IMR-90 (cell line): ENCODE data around the gene AKT2. TPM values are rescaled to one million over a fixed set of nuclear protein-coding genes. Genes with fewer than 3 reads are reported as not detected.

ENCODE experiments used
- ATAC-seq: fragments of 200-7000 bp; cut with Tn5 transposase; 2 replicates; pipeline ENCODE4 v1.9.1; 2020; ENCODE audit warnings: low read depth, mild to moderate bottlenecking, moderate library complexity
- BruUV-seq: library from RNA; stranded (reverse); fragments of 400-500 nt; replicated peaks from 2 replicates; lab custom pipeline; 2021; lab: Mats Ljungman, UMichigan
- CTCF ChIA-PET: fragments of 300-600 bp; formaldehyde crosslinking; extraction: SDS; loops from one replicate; lab custom pipeline; 2021; ENCODE audit warnings: antibody characterized with exemption; lab: Yijun Ruan, JAX
- POLR2A ChIA-PET: fragments of 300-600 bp; sonication (Branson Sonifier 250); formaldehyde crosslinking; loops from one replicate; lab custom pipeline; 2022; ENCODE audit warnings: antibody characterized with exemption; ENCODE audit not compliant: unreplicated experiment; lab: Charles Lee
- DNase-seq: peaks from one replicate; pipeline ENCODE4 v3.0.0; 2013
- H2AFZ ChIP-seq: replicated peaks from 2 replicates; pipeline ENCODE3; 2013; ENCODE audit warnings: low read length, mild to moderate bottlenecking; ENCODE audit not compliant: poor library complexity
- H2AK5ac ChIP-seq: 2 replicates; pipeline ENCODE4 v1.6.1; 2013; ENCODE audit warnings: low read depth, low read length, inconsistent platforms
- H2AK9ac ChIP-seq: replicated peaks from 2 replicates; pipeline ENCODE3; 2013; ENCODE audit warnings: mild to moderate bottlenecking, low read depth, low read length, moderate library complexity; ENCODE audit not compliant: poor library complexity
- H2BK120ac ChIP-seq: 2 replicates; pipeline ENCODE4 v1.6.1; 2013; ENCODE audit warnings: low read depth, low read length, inconsistent platforms
- H2BK15ac ChIP-seq: 3 replicates; pipeline ENCODE4 v1.6.1; 2013; ENCODE audit warnings: low read depth, low read length, inconsistent platforms
- H2BK20ac ChIP-seq: 2 replicates; pipeline ENCODE4 v1.6.1; 2013; ENCODE audit warnings: low read depth, mild to moderate bottlenecking, inconsistent platforms, low read length, moderate library complexity
- H2BK5ac ChIP-seq: 2 replicates; pipeline ENCODE4 v1.6.1; 2013; ENCODE audit warnings: mild to moderate bottlenecking, low read depth, low read length, inconsistent platforms; ENCODE audit not compliant: poor library complexity, severe bottlenecking
- H3K14ac ChIP-seq: replicated peaks from 2 replicates; pipeline ENCODE4 v1.6.1; 2013; ENCODE audit warnings: low read depth, low read length, inconsistent platforms
- H3K18ac ChIP-seq: 2 replicates; pipeline ENCODE4 v1.6.1; 2013; ENCODE audit warnings: low read depth, low read length, control low read depth
- H3K23ac ChIP-seq: 2 replicates; pipeline ENCODE4 v1.6.1; 2013; ENCODE audit warnings: low read depth, low read length, inconsistent platforms
- H3K27ac ChIP-seq: 2 replicates; pipeline ENCODE4 v1.5.1; 2013; ENCODE audit warnings: mild to moderate bottlenecking, control low read depth, low read length; ENCODE audit not compliant: insufficient read depth
- H3K27me3 ChIP-seq: 2 replicates; pipeline ENCODE4 v1.6.1; 2013; ENCODE audit warnings: low read length; ENCODE audit not compliant: control insufficient read depth, insufficient read depth
- H3K36me3 ChIP-seq: 2 replicates; pipeline ENCODE4 v1.6.1; 2013; ENCODE audit warnings: low read length, mixed read lengths; ENCODE audit not compliant: control insufficient read depth, insufficient read depth
- H3K4ac ChIP-seq: 2 replicates; pipeline ENCODE4 v1.6.1; 2013; ENCODE audit warnings: low read depth, low read length, inconsistent platforms
- H3K4me1 ChIP-seq: 2 replicates; pipeline ENCODE4 v1.6.1; 2013; ENCODE audit warnings: low read length, mixed read lengths; ENCODE audit not compliant: control insufficient read depth, insufficient read depth
- H3K4me2 ChIP-seq: 2 replicates; pipeline ENCODE4 v1.6.1; 2013; ENCODE audit warnings: low read depth, mild to moderate bottlenecking, control low read depth, low read length, moderate library complexity
- H3K4me3 ChIP-seq: 2 replicates; pipeline ENCODE4 v1.5.1; 2013; ENCODE audit warnings: low read depth, mild to moderate bottlenecking, control low read depth, low read length, moderate library complexity; ENCODE audit not compliant: insufficient read depth
- H3K56ac ChIP-seq: 2 replicates; pipeline ENCODE4 v1.6.1; 2013; ENCODE audit warnings: low read length, inconsistent platforms; ENCODE audit not compliant: insufficient read depth; ENCODE audit errors: extremely low read depth
- H3K79me1 ChIP-seq, 2 experiments: 2 replicates each; pipeline ENCODE4 v1.6.1; 2013; ENCODE audit warnings: low read length in 2 of 2, inconsistent platforms in 1 of 2, low read depth in 1 of 2
- H3K9ac ChIP-seq: 2 replicates; pipeline ENCODE4 v1.6.1; 2013; ENCODE audit warnings: low read depth, low read length, control low read depth
- H3K9me1 ChIP-seq: 2 replicates; pipeline ENCODE4 v1.6.1; 2013; ENCODE audit warnings: low read length, inconsistent platforms; ENCODE audit not compliant: insufficient read depth
- H3K9me3 ChIP-seq: 2 replicates; pipeline ENCODE4 v1.6.1; 2013; ENCODE audit warnings: low read length; ENCODE audit not compliant: control insufficient read depth, insufficient read depth
- H4K20me1 ChIP-seq: 2 replicates; pipeline ENCODE4 v1.6.1; 2013; ENCODE audit warnings: low read length, inconsistent platforms; ENCODE audit not compliant: insufficient read depth
- H4K5ac ChIP-seq: 2 replicates; pipeline ENCODE4 v1.6.1; 2013; ENCODE audit warnings: mild to moderate bottlenecking, low read depth, low read length, control low read depth
- H4K8ac ChIP-seq, 2 experiments: 2 replicates each; pipeline ENCODE4 v1.6.1; 2013; ENCODE audit warnings: low read depth in 2 of 2, low read length in 2 of 2, control low read depth in 1 of 2, inconsistent platforms in 1 of 2
- H4K91ac ChIP-seq: 2 replicates; pipeline ENCODE4 v1.6.1; 2013; ENCODE audit warnings: low read depth, low read length, inconsistent platforms; ENCODE audit not compliant: insufficient read depth
- BHLHE40 ChIP-seq: fragments of 150-350 bp; IDR thresholded peaks from 2 replicates; pipeline ENCODE4 v1.6.1; 2016; ENCODE audit warnings: mild to moderate bottlenecking, low read depth, low read length
- CEBPB ChIP-seq: IDR thresholded peaks from 2 replicates; pipeline ENCODE4 v1.6.1; 2012; ENCODE audit warnings: low read depth, low read length, improper control_type of control experiment
- CHD1 ChIP-seq: IDR thresholded peaks from 2 replicates; pipeline ENCODE4 v1.6.1; 2012; ENCODE audit warnings: low read depth, low read length, improper control_type of control experiment
- MAFK ChIP-seq: IDR thresholded peaks from 2 replicates; pipeline ENCODE4 v1.6.1; 2012; ENCODE audit warnings: low read depth, low read length, improper control_type of control experiment
- NFE2L2 ChIP-seq: fragments of 150-350 bp; IDR thresholded peaks from 2 replicates; pipeline ENCODE4 v1.6.1; 2016; ENCODE audit warnings: low read depth, mild to moderate bottlenecking, low read length
- POLR2A ChIP-seq: IDR thresholded peaks from 2 replicates; pipeline ENCODE4 v1.6.1; 2012; ENCODE audit warnings: mild to moderate bottlenecking, low read depth, low read length
- RCOR1 ChIP-seq: IDR thresholded peaks from 2 replicates; pipeline ENCODE4 v1.6.1; 2012; ENCODE audit warnings: mild to moderate bottlenecking, low read length, improper control_type of control experiment; ENCODE audit not compliant: insufficient replicate concordance
- RFX5 ChIP-seq: IDR thresholded peaks from 2 replicates; pipeline ENCODE4 v1.8.0; 2012; ENCODE audit warnings: low read depth, mild to moderate bottlenecking, low read length, moderate library complexity
- USF2 ChIP-seq: fragments of 150-350 bp; IDR thresholded peaks from 2 replicates; pipeline ENCODE4 v1.6.1; 2017; ENCODE audit warnings: mild to moderate bottlenecking, antibody characterized with exemption, low read length, low read depth
- WGBS, 2 experiments: methylation state at CpG; one replicate each; pipeline versions ENCODE4 v1.1.5 to v1.1.7; 2013; ENCODE audit warnings: missing lambda C conversion rate in 2 of 2; ENCODE audit not compliant: insufficient read length in 1 of 2; ENCODE audit errors: extremely low coverage in 2 of 2; 5-methylcytosine and 5-hydroxymethylcytosine counted together
- dilution Hi-C: fragments of 300-500 bp; cut with HindIII; formaldehyde crosslinking; loops from one replicate; pipeline ENCODE4 v1.14.3; 2018; ENCODE audit warnings: low sequenced_read_pairs; ENCODE audit not compliant: unreplicated experiment
- in situ Hi-C: fragments of 300-500 bp; cut with MboI; formaldehyde crosslinking; loops from 3 replicates; pipeline ENCODE4 v1.14.3; 2019; ENCODE audit warnings: low sequenced_read_pairs, inconsistent platforms, mixed read lengths
- intact Hi-C: fragments of 100-400 bp; cut with micrococcal nuclease; formaldehyde crosslinking; loops from 2 replicates; pipeline ENCODE4 v1.10.0; 2022
- polyA plus RNA-seq, 3 experiments: library from polyadenylated mRNA; depleted of rRNA; stranded (reverse); fragments of >200 nt; gene quantifications; 2 replicates each; pipeline ENCODE4 v1.2.3, GENCODE V29; 2012; ENCODE audit warnings: low replicate concordance in 1 of 3
- total RNA-seq: library from RNA; depleted of rRNA; stranded (reverse); fragments of >200 nt; gene quantifications from 2 replicates; pipeline ENCODE4 v1.2.3, GENCODE V29; 2012
- TF ChIP-seq, protein P1 (sequence below): conservative IDR thresholded peaks from 2 replicates; pipeline ENCODE4 v1.5.1; 2012; ENCODE audit warnings: mild to moderate bottlenecking, low read depth, low read length, improper control_type of control experiment

Gene AKT2
- total and polyA plus RNA-seq, 2 of the 4 experiments (the other 2 are of a cell fraction), result 61.5 to 104 TPM

DNA sequence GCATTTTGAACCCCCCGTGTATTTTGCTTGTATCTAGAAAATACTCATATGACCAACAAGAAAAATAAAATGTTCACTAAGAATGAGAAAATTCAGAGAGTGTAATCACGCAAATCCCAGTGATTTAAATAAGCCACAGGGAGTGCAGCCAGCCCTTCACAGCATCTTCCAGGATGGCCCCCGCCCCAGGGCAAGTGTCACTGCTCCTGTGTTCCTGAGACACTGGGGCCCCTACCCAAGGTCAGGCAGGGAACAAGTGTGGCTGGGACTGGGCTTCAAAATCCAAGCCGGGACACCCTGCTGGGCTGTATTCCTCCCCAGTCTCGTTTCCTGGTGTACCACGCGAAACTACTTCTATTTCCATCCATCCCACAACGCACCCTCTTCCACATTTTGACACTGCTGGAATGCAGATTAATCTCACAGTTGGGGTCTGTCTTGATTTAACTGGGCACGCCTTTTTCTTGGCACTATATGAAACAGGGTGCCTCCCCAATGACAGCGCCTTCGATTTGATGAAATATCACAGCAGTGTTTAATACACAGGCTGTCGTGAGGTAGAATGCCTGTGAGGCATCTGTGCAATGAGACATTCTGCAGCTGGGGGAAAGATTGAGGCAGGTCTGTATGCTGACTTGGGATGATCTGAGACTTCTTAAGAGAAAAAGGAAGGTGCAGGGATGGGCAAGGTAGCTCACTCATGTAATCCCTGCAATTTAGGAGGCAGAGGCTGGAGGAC is 40.4 kb downstream of the AKT2 start (continued):
- no peak for TF ChIP-seq CEBPB

GRCh38 chr19:40243181-40243580 is 42.0 kb downstream of the AKT2 start:
- dilution Hi-C loops, result no loop called here
- intact Hi-C loops, result no loop called here
- no peak overlapping the region for H2AFZ ChIP-seq
- peaks cover 37% of the 10 kb centered on the region for H3K36me3 ChIP-seq
- no peak overlapping the region for H3K4ac ChIP-seq
- ChIA-PET CTCF (interaction anchor here (0.6 kb wide), 1 partner anchor 56 kb away, joined by 3 read pairs; no protein-coding TSS in a partner anchor), POLR2A (no interaction called here)
- no peaks in the 10 kb centered on the region for H3K4me1 ChIP-seq
- H2BK15ac ChIP-seq, result no peak overlapping the region
- DNase-seq, result no peak
- H4K20me1 ChIP-seq, result peaks cover 6% of the 10 kb centered on the region
- H2BK120ac ChIP-seq, result no peak overlapping the region
- H2BK20ac ChIP-seq, result no peak overlapping the region
- H3K9me3 ChIP-seq, result no peaks in the 10 kb centered on the region
- no peak overlapping the region for H3K9ac ChIP-seq
- H4K8ac ChIP-seq, result no peak overlapping the region
- 89% methylated on average over 1 of the region's 2 CpGs; no CpG with 5 or more reads in 1 of the 2 experiments for WGBS, 2 experiments
- in situ Hi-C loops, result no loop called here
- no peaks in the 10 kb centered on the region for H3K27me3 ChIP-seq
- no peak for ATAC-seq
- no peak for TF ChIP-seq NFE2L2
- no peak for TF ChIP-seq POLR2A
- no peak for TF ChIP-seq BHLHE40
- TF ChIP-seq, protein P1, sequence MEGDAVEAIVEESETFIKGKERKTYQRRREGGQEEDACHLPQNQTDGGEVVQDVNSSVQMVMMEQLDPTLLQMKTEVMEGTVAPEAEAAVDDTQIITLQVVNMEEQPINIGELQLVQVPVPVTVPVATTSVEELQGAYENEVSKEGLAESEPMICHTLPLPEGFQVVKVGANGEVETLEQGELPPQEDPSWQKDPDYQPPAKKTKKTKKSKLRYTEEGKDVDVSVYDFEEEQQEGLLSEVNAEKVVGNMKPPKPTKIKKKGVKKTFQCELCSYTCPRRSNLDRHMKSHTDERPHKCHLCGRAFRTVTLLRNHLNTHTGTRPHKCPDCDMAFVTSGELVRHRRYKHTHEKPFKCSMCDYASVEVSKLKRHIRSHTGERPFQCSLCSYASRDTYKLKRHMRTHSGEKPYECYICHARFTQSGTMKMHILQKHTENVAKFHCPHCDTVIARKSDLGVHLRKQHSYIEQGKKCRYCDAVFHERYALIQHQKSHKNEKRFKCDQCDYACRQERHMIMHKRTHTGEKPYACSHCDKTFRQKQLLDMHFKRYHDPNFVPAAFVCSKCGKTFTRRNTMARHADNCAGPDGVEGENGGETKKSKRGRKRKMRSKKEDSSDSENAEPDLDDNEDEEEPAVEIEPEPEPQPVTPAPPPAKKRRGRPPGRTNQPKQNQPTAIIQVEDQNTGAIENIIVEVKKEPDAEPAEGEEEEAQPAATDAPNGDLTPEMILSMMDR, result no peak
- TF ChIP-seq RFX5, result no peak
- TF ChIP-seq MAFK, result no peak
- TF ChIP-seq CHD1, result no peak
- TF ChIP-seq USF2, result no peak
- TF ChIP-seq RCOR1, result no peak
- no peak overlapping the region for H3K14ac ChIP-seq
- H3K56ac ChIP-seq, result no peak overlapping the region
- H3K9me1 ChIP-seq, result peaks cover 14% of the 10 kb centered on the region
- H2AK9ac ChIP-seq, result no peak overlapping the region
- no peak overlapping the region for H3K18ac ChIP-seq
- no peak overlapping the region for H3K27ac ChIP-seq
- H2BK5ac ChIP-seq, result no peak overlapping the region
- no peak overlapping the region for H3K4me2 ChIP-seq
- no peak overlapping the region for H2AK5ac ChIP-seq
- no peak overlapping the region for H4K5ac ChIP-seq
- H3K23ac ChIP-seq, result no peak overlapping the region
- H4K91ac ChIP-seq, result no peak overlapping the region
- BruUV-seq, result no TSS peak
- H3K4me3 ChIP-seq, result no peak overlapping the region
- H3K79me1 ChIP-seq, result peaks cover 15 to 43% of the 10 kb centered on the region in 2 experiments
